ENCODE results near the gene MTMR6.
A peak's percentile ranks its signal among the peaks of the same experiment; 100 is the strongest.
"Not testable (repeated sequence)": the region's sequence is repeated elsewhere in the genome, so short reads cannot be mapped to it uniquely, and the experiment has no call there.

Gene MTMR6

GRCh38 chr13:25286969-25287961 lies at the start of gene MTMR6:
Gene MTMR6, minus strand, starts transcription at chr13:25287488. Its CDS starts 241 bp downstream, at chr13:25287247.
- peak; percentile 97 for DNase-seq (ENCODE audit: low spot score)

GRCh38 chr13:25335856-25336255 lies 48.6 kb upstream of the MTMR6 start:
- DNase-seq (ENCODE audit: low spot score) = no peak

- no peak for DNase-seq (ENCODE audit: low spot score)
These were observed 43.3 kb upstream of the MTMR6 start for GRCh38 chr13:25330541-25330940.

- no peak for DNase-seq (ENCODE audit: low spot score)
These were observed 42.4 kb upstream of the MTMR6 start for GRCh38 chr13:25329706-25330105.

- DNase-seq (ENCODE audit: low spot score) = no peak
These were observed 36.8 kb upstream of the MTMR6 start for GRCh38 chr13:25324100-25324499.

GRCh38 chr13:25319771-25320170 lies 32.5 kb upstream of the MTMR6 start:
- no peak for DNase-seq (ENCODE audit: low spot score)

- DNase-seq (ENCODE audit: low spot score) = not testable (repeated sequence)
These were observed 31.7 kb upstream of the MTMR6 start for GRCh38 chr13:25318946-25319345.

GRCh38 chr13:25310891-25311290 lies 23.6 kb upstream of the MTMR6 start:
- no peak for DNase-seq (ENCODE audit: low spot score)

GRCh38 chr13:25306671-25307464 lies 19.6 kb upstream of the MTMR6 start:
- DNase-seq (ENCODE audit: low spot score) = no peak

GRCh38 chr13:25302121-25302520 lies 14.8 kb upstream of the MTMR6 start:
- no peak for DNase-seq (ENCODE audit: low spot score)

- DNase-seq (ENCODE audit: low spot score) = peak; percentile 87
These were observed 14.2 kb upstream of the MTMR6 start, which contains the start of gene NUP58 for GRCh38 chr13:25301347-25302113. Gene NUP58, plus strand, starts transcription at chr13:25301625. Its CDS starts 149 bp downstream, at chr13:25301774.

- DNase-seq (ENCODE audit: low spot score) = no peak
These were observed 13.6 kb upstream of the MTMR6 start for GRCh38 chr13:25300861-25301346.

- DNase-seq (ENCODE audit: low spot score) = no peak
These were observed 8.4 kb upstream of the MTMR6 start for GRCh38 chr13:25295701-25296100.

GRCh38 chr13:25295228-25295627 lies 7.9 kb upstream of the MTMR6 start:
- DNase-seq (ENCODE audit: low spot score) = no peak

- DNase-seq (ENCODE audit: low spot score) = no peak
These were observed 5.0 kb upstream of the MTMR6 start for GRCh38 chr13:25292301-25292700.

GRCh38 chr13:25291691-25292090 lies 4.4 kb upstream of the MTMR6 start:
- DNase-seq (ENCODE audit: low spot score) = no peak

- DNase-seq (ENCODE audit: low spot score) = no peak
These were observed 1.7 kb upstream of the MTMR6 start for GRCh38 chr13:25288966-25289365.

- no peak for DNase-seq (ENCODE audit: low spot score)
These were observed 850 bp downstream of the MTMR6 start for GRCh38 chr13:25286308-25286968.

GRCh38 chr13:25281935-25282332 lies 5.4 kb downstream of the MTMR6 start:
- no peak for DNase-seq (ENCODE audit: low spot score)

GRCh38 chr13:25281193-25281934 lies 5.9 kb downstream of the MTMR6 start:
- no peak for DNase-seq (ENCODE audit: low spot score)

GRCh38 chr13:25280396-25280795 lies 6.9 kb downstream of the MTMR6 start:
- no peak for DNase-seq (ENCODE audit: low spot score)

All from ecto neural progenitor cell (in vitro differentiated cells).